GM12865 (cell line): Measurements from ENCODE around the gene TRIM7.
"Not testable (repeated sequence)": the region's sequence is repeated elsewhere in the genome, so short reads cannot be mapped to it uniquely, and the experiment has no call there.

ENCODE experiments used
- DNase-seq: peaks from one replicate; pipeline ENCODE4 v3.0.0; 2010; ENCODE audit warnings: low read depth
- H3K4me3 ChIP-seq: 2 replicates; pipeline ENCODE4 v1.5.1; 2011; ENCODE audit warnings: mild to moderate bottlenecking, low read depth, low read length, control low read depth
- CTCF ChIP-seq: IDR thresholded peaks from 2 replicates; pipeline ENCODE4 v1.5.1; 2011; ENCODE audit warnings: low read length, control low read depth, low read depth, inconsistent platforms; ENCODE audit not compliant: insufficient read depth; ENCODE audit errors: missing control alignments

The TRIM7 gene

DNA sequence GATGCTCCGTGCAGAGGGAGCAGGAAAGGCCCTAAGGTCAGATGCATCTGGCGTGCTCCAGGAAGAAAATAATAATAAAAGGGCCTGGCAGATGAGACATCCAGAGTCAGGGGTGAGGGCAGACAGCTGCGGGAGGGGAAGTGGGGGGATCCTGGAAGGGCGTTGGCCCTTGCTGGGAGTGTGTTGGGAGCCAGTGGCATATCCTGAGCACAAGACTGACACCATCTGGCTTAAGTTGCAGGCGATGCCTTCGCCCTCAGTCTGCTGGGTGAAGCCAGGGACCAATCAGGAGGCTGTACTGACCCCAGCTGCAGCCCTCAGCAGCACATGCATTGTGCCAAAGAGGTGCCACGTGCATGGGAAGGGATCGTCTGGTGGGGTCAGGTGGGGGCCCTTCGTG, 53.9 kb downstream of the TRIM7 start:
- TF ChIP-seq CTCF: no peak
- DNase-seq: peak; percentile 32
- no peak overlapping the region for H3K4me3 ChIP-seq

GRCh38 chr5:181149806-181150733, 54.9 kb downstream of the TRIM7 start:
- TF ChIP-seq CTCF: no peak
- DNase-seq: peak; percentile 83
- no peak overlapping the region for H3K4me3 ChIP-seq

DNA sequence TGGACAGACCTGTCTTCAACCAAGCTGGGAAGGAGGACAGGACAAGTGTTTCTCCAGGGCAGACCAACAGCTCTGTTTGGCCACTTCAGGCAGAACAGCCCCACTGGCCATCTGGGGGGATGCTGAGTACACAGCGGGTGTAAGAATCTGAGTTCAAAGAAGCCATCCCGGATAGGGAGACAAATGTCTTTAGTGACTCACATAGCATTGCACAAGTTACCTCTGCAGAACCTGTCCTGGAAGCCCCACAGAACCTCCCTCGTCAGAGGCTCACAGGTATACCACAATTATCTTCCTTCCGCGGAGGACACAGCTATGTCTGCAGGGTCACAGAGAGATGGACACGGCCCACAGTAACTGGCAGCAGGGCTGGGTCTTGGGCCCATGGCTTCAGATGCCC, 55.6 kb downstream of the TRIM7 start:
- DNase-seq: no peak
- no peak for TF ChIP-seq CTCF
- no peak overlapping the region for H3K4me3 ChIP-seq

GRCh38 chr5:181146927-181147636, 57.9 kb downstream of the TRIM7 start, which contains the start of gene OR2V2:
Gene OR2V2 (plus strand): TSS chr5:181147586. CDS start chr5:181154943, 7,357 bp downstream.
- not testable (repeated sequence) for DNase-seq, H3K4me3 ChIP-seq

DNA sequence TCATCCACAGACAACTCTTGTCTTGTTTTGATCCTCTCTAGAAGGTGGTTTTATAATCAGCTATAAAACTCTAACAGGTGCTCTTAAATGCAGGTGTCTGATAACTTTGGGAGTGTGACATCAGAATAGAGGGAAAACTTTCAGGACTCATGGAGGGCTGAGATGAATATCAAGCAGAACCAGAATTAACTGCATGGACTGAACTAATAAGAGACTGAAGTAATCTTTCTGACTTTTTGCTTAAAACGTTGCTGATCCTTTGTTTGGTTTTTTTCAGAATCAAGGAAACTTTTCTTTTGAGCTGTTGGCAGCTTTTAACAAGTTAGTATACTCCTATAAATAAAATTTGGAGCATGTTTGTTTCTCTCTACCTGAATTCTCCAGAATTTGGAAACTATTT, 59.9 kb downstream of the TRIM7 start:
- H3K4me3 ChIP-seq: no peak overlapping the region
- no peak for DNase-seq
- no peak for TF ChIP-seq CTCF
